Caki2 (cell line): ENCODE data around the gene MAOA. TPM values are rescaled to one million over a fixed set of nuclear protein-coding genes. Genes with fewer than 3 reads are reported as not detected.
"Not testable (repeated sequence)": the region's sequence is repeated elsewhere in the genome, so short reads cannot be mapped to it uniquely, and the experiment has no call there.

Source experiments
- DNase-seq: peaks from one replicate; pipeline ENCODE4 v3.0.0-alpha.2; 2015; ENCODE audit warnings: low read depth
- in situ Hi-C: cut with HindIII; loops from 2 replicates; pipeline ENCODE4 v1.10.0; 2016; ENCODE audit warnings: low sequenced_read_pairs, low pct_unique_long_range_greater_than_20kb, mixed read lengths
- total RNA-seq: library from RNA; depleted of rRNA; stranded (reverse); fragments of >200 nt; shearing (Covaris generic); gene quantifications from 2 replicates; pipeline ENCODE4 v1.2.3, GENCODE V29; 2014; ENCODE audit warnings: low replicate concordance

Gene MAOA
- total RNA-seq, 1 experiment from 2014 or later = 0.20 TPM

DNA sequence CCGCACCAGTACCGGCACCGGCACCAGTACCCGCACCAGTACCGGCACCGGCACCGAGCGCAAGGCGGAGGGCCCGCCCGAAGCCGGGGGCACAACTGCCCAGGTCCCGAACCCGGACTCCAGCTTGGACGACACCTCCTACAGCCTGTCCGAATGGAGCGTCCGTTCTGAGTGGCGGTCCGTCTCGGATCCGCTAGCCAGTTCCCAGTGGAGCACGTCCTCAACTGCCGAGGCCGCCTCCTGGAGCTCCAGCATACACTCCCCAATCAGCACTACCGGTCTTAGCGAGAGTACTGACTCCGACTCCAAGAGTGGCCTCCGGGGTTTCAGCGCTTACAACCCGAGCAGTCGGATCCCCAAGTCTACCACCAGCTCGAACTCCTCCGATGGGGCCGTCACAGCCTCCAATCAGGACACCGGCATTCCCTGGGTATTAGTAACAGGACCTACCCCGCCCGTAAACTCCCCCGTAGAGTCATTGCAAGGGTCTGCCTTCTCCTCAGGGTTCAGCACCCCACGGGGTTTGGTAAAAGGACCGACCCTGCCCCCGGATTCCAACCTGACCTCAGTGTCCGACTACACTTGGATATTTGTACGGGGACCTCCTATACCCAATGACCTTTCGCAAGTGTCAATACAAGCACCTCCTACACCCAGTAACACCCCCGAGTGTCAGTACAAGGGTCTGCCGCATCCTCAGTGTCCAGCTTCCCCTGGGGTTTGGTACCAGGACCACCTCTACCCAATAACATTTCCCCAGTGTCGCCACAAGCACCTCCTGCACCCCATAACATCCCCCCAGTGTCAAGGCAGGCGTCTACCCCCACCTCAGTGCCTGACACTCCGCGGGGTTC, 721 bp upstream of the MAOA start:
- in situ Hi-C loops = no loop called here
- DNase-seq = no peak

DNA sequence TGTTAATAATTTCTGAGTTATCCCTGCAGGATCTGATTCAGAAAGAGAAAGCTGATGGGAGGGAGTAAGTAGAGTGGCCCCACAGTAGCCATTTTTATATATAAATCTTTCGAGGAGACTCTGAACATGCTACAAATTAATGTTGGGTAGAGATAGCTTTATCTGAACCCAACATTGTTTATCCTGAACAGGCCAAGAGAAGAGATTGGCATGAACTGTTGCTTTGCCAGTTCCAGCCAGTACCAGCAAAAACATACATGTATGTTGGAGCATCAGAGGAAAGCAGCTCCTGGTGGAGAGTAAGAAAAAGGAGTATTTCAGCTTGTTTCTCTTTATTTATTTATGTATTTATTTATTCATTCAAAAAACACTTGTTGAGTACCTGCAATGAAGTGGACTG, 1.6 kb downstream of the MAOA start:
- in situ Hi-C loops = no loop called here
- DNase-seq = no peak

DNA sequence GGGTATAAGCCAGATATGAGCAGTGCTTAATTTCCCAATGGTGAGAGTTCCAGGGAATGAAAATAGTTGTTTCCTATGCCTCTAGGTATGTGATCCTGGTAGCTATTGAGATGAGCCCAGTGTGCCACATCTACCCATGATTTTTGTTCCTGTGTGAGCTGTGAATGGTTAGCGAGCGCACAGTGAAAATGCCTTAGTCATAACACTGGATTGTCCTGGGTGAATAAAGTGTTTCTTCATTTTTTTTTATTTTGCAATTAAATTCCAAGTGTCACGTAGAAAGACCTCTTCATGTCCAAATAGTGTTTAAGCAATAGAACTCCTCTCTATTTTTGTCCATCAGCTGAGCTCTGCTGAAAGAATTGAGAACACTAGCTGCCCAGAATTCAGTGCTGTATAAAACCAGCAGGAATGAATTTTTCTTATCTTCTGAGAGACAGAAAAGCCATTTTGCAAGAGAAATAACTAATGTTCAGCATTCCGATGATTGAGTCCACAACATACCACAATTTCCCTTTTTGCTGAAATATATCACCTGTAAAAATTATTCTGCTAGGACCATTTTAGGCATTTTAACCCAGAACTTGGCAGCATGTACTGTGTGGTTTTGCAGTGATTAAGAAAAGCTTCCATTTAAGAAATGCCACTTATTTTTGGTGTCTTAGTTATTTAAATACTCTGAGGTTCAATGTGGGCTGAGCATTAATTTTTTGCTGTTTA, 5.6 kb downstream of the MAOA start:
- in situ Hi-C loops = no loop called here

DNA sequence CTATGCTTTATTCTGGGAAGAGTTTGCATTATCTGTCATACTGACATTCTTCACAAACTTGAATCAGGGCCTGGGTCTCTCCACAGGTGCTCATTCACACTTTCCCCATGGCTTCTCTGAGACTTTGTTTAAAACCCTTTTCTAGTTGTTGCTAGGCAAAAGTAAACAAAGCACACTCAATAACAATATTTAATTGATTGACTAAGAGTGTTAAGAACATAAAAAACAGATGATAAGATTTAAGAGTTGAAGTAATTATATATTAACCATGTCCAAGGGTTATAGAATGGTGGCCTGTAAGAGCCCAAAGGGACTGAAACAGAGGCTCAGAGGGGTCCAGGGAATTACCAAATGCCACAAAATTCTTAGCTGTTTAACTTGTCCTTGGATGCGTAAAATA, 7.1 kb downstream of the MAOA start:
- in situ Hi-C loops = no loop called here
- DNase-seq = no peak

More for the DNA sequence above, 5.6 kb downstream of the MAOA start:
- DNase-seq = no peak

DNA sequence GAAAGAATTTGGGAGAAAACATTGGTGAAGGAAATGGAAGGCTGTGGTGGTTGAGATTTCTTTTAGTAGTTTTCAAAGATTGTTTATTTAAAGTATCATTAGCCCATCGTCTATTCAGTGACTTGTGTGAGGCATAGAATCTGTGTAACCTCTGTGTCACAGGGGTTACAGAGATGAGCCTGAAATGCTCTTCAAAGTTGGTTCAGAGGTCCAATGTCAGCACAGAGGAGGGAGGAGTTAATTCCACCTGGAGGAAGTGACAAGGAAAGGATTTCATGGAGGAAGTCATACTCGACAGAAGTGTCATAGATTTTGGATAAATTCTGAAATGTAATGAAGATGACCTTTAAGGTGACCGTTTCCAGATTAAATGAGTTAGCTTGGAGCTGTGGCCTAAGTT, 8.2 kb downstream of the MAOA start:
- DNase-seq = no peak
- in situ Hi-C loops = no loop called here

DNA sequence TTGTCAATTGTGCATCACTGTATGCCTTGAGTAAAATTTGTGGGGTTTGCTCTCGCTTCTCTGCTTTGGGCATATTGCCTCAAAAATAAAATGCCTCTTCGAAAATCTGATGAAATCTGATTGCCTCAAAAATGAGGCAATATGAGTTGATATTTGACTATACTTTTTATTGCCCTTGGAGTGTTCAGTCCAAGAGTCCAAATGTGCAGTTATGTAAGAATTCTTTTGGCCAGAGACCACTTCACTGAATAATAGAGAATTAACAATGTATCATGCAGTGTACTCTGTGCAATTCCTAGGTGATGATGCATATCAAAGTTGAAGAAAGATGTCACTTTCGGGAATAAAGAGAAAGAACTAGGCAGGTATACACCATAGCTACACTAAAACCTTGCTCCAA, 8.6 kb downstream of the MAOA start:
- in situ Hi-C loops = no loop called here
- no peak for DNase-seq

DNA sequence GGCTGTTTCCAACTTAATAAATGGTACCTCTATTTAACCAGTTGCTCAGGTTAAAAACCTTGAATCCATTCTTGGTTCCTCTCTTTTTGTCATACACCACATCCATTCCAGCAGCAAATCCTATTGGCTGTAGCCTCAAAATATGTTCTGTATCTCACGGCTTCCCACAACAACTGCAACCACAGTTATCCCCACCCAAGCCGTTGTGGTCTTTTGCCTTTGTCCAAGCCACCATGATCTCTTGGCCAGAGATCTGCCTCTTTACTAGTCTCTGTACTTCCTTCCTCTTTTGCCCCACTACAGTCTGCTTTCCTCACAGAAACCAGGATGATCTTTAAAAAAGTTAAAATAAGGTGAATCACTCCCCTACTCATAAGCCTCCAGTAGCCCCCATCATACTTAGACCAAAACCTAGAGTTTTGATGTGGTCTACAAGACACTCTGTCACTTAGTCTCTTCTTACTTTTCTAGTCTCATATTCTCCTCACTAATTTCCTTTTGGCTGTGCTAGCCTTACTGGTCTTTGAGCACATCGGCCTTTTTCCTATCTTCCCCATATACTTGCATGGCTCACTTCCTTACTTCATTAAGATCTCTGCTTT, 10.3 kb downstream of the MAOA start:
- in situ Hi-C loops = no loop called here
- DNase-seq = no peak

DNA sequence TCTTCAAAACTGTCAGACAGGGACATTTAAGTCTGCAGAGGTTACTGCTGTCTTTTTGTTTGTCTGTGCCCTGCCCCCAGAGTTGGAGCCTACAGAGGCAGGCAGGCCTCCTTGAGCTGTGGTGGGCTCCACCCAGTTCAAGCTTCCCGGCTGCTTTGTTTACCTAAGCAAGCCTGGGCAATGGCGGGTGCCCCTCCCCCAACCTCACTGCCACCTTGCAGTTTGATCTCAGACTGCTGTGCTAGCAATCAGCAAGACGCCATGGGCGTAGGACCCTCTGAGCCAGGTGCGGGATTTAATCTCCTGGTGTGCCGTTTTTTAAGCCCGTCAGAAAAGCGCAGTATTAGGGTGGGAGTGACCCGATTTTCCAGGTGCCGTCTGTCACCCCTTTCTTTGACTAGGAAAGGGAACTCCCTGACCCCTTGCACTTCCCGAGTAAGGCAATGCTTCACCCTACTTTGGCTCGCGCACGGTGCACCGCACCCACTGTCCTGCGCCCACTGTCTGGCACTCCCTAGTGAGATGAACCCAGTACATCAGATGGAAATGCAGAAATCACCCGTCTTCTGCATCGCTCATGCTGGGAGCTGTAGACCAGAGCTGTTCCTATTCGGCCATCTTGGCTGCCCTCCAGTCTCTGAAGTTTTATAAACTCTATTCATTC, 20.0 kb downstream of the MAOA start:
- in situ Hi-C loops, DNase-seq: not testable (repeated sequence)

DNA sequence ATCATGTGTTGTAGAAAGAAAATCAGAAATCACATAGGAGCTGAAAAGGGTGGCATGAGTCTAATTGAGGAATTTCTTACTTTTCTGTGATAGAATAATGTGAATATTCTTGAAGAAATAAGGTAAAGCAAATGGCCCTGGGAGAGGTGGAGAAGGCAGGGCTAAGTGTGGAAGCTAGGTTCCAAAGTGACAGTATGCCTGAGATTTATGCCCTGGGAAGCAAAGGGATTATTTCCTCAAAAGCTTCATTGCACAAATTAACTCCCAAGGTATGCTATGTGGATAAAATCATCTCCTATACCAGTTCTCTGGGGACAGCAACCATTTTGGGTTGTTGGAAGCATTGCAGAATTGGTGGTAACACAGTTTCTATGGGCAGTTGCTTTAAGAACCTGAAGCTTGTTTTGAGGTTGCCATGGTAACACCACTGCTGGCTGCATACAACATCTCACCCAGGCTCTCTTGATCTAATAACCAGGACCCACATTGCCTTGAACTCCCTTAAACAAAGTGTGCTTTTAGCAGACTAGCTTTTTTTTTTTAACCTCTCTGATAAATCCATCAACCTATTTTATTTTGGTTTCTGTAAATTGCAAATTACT, 21.0 kb downstream of the MAOA start:
- in situ Hi-C loops = no loop called here

DNA sequence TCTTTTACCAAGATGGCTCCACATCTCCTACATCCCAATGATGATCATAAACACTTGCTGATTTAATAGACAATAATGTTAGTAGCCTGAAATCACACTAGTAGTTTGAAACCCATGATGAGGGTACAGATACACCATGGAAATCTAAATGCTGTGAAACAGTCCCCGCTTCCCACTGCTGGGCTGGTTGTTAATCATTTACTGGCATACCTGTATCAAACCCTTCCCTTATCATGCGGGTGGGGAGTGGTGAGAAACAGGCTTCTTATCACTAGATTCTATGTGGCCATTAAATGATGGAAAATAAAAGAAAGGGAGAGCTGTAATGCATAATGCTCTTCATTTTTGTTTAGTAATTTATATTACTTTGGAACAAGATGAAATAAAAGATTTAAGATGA, 21.9 kb downstream of the MAOA start:
- in situ Hi-C loops = no loop called here
- no peak for DNase-seq

More for the DNA sequence above, 21.0 kb downstream of the MAOA start:
- DNase-seq = no peak

DNA sequence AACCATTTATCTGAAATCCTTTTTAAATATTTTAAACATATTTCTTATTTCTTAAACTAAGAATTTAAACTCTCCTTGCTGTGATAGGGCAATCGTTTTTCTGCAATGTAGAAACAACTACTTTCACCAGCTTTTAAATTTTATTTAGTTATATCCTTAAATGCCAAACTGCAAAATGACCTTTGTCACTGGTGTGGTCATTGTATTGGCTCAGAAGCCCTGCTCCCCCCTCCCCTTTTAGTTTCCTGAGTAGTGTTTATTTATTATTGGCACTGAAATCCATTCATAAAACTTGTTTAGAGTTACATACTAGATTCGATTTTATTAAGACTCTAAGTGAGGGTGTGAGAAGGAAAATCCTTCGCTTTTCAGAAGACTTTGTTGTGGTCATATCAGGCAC, 23.0 kb downstream of the MAOA start:
- no peak for DNase-seq
- in situ Hi-C loops = no loop called here

DNA sequence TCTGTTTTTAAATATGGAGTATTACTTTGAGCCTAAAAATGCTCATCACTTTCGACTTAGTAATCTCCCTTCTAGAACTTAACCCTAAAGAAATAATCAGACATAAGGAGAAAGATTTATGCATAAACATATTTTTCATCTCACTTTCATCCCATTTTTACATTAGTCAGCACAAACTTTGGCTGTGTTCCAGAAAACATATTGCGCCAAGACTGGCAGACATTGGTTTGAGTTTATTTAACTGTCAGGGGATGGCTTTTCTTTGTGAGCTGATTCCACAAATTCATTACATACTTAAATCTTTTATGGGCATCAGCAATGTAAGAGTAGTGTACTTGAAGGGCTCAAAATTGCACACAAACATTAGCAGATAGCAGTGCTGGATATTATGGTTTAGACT, 23.7 kb downstream of the MAOA start:
- no peak for DNase-seq
- in situ Hi-C loops = no loop called here

DNA sequence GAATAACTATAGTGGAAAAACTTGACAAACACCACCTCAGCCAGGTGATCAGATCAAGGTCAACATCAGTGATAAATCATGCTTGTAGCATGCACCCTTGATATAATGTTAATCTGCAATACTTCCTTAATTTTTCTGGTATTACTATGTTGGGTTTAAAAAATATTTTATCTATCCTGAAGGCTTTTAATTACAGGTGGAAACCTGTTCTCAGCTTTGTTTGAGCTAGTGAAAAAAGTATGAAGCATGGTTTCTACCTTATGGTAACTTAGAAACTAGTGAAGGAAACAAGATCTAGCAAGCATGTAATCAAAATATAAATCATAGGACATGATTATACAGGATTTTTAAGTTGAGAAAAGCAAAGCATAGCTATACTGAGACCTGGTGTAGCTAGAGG, 26.6 kb downstream of the MAOA start:
- in situ Hi-C loops = no loop called here
- DNase-seq = no peak

DNA sequence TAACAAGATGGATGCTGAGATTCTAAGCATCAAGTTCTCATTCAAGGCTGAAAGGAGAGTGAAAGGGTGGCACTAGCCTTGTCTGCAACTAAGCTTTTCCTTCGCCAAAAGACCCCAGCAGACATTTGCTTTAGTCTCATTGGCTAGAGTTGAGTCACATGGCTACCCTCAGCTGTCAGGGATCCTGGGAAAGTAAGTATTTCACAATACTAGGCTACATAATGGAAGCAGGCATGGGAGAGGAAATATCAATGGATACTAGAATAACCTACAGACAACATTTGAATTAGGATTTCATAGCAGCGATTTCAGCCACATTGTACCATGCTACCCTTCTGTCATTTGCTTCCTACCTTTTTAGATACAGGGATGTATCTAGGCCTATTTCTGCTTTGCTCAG, 29.1 kb downstream of the MAOA start:
- DNase-seq = no peak
- in situ Hi-C loops = no loop called here

DNA sequence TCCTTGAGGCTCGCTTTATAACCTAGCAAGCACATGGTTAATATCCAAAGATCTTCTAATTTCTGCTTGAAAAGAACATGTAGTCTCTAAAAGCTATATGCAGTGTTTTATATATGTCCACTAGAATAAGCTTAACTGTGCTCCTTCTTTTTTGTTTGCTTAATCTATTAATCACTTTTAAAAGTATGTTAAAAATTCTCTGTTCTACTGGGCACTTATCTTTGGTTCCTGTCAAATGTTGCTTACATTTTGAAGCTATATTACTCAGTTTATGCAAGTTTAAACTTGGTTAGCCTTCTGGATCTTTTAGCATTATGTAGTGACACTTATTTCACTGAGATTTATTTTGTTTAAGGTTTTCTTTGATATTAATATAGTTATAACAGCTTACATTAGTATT, 32.5 kb downstream of the MAOA start:
- in situ Hi-C loops = no loop called here

DNA sequence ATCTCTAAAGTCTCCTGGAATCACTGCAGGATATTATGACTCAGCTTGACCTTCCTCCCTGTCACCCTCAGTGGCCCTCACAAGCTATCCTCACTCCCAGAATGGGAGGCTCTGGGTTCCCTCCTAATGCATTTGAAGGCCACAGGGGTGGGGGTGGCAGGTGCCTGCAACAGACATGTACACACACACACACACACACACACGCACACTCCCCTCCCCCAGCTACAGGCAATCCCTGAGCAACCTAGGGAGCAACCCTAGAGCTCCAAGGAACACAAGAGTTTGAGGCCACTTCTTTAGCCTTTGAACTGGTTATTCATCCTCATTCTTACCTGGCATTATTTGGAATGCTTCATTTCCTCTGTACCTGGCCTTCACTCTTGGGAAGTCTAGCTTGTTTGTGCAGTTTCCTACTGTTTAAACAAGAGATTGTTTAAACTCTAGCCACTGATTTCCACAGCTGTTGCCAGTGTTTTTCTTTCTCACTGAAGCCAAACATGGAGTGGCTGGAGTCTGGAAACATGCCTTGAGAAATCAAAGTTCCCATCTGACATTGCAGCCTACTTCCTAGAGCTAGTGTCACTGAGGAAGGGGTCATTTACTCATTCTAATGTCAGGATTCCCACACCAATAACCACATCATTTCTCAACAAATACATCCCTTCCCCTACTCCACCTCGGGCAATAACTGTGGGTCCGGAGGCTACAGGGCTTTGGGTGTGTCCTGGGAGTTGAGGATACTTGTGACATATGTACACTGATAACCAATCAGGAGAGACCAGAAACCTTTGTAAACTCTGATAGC, 37.7 kb downstream of the MAOA start:
- in situ Hi-C loops = no loop called here

More for the DNA sequence above, 32.5 kb downstream of the MAOA start:
- no peak for DNase-seq

DNA sequence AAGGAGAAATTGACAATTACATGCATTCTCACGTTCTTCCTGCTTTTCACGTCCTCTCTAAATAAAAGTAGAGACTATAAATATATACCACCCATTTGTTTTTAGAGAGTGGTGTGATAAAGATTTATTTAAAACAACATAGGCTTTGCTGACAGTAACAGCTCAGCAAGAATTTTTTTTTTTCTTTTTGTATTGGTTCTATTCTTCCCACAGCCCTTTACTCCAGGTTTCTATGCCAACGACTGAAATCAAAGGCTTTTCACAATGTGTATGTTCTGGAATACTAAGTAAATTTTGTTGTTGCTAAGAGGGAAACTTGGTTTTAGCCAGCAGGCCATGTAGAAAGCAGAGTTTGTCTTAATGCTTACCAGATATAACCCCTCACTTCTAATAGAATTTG, 43.4 kb downstream of the MAOA start:
- in situ Hi-C loops = no loop called here
- no peak for DNase-seq

More for the DNA sequence above, 37.7 kb downstream of the MAOA start:
- peak; percentile 37 for DNase-seq

DNA sequence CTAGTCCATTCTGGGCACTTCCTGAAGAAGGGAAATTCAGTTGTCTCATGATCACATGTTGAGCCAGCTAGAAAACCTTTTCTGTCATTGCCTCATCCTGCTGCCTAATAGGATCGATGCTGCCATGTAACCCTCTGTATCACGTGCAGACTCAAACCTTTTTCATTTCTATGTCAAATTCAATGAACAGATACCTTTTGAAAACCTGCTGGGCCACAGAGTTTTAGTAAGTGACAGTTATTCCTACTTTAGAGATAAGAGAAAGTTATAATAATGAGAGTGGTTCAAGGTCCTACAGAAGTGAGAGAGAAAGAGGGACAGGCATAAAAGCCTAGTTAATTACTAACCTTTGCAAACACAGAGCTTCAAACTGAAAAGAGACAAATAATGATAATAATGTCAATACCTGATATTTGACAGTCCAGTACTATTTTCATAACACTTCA, 46.0 kb downstream of the MAOA start:
- no peak for DNase-seq
- in situ Hi-C loops = no loop called here
